ENCODE results near the gene GRK2.

- TF ChIP-seq POLR2A (IDR thresholded peaks at IDR 0.05): no peak
- no peak for TF ChIP-seq CTCF (IDR thresholded peaks at IDR 0.05)
Measured at GRCh38 chr11:67284811-67285540, 18.7 kb downstream of the GRK2 start.

All from right lobe of liver (tissue), 4 donors.